KG1 (cell line): Measurements from ENCODE around the gene SSH3.

Source experiments
- DNase-seq: peaks from one replicate; lab custom pipeline; 2025; lab: John Stamatoyannopoulos, UW

The SSH3 gene

GRCh38 chr11:67349036-67349435, 45.7 kb downstream of the SSH3 start:
- DNase-seq: no peak

GRCh38 chr11:67349457-67349856, 46.1 kb downstream of the SSH3 start:
- no peak for DNase-seq

GRCh38 chr11:67349928-67350465, 46.7 kb downstream of the SSH3 start:
- no peak for DNase-seq

- DNase-seq: peak; percentile 51
Measured at GRCh38 chr11:67351275-67352005, 48.1 kb downstream of the SSH3 start.

- peak; percentile 93 for DNase-seq
Measured at GRCh38 chr11:67352546-67353316, 49.4 kb downstream of the SSH3 start.

GRCh38 chr11:67353317-67354074, 50.2 kb downstream of the SSH3 start, which contains the start of gene POLD4:
TSS of gene POLD4 (minus strand) at chr11:67353546. CDS start at chr11:67353399, 147 bp downstream.
- peak; percentile 98 for DNase-seq

GRCh38 chr11:67354075-67355022, 51.0 kb downstream of the SSH3 start:
- no peak for DNase-seq

- DNase-seq: no peak
Measured at GRCh38 chr11:67355023-67355793, 51.9 kb downstream of the SSH3 start.

GRCh38 chr11:67355794-67356386, 52.6 kb downstream of the SSH3 start:
- no peak for DNase-seq

GRCh38 chr11:67356387-67356863, 53.1 kb downstream of the SSH3 start:
- DNase-seq: no peak

- peak; percentile 72 for DNase-seq
Measured at GRCh38 chr11:67356864-67357561, 53.7 kb downstream of the SSH3 start.

GRCh38 chr11:67357831-67358670, 54.7 kb downstream of the SSH3 start:
- no peak for DNase-seq
